ENCODE results near the gene RAB7A. TPM values are rescaled to one million over a fixed set of nuclear protein-coding genes. Genes with fewer than 3 reads are reported as not detected.
"Not testable (repeated sequence)": the region's sequence is repeated elsewhere in the genome, so short reads cannot be mapped to it uniquely, and the experiment has no call there.

The RAB7A gene
- total RNA-seq, 1 donor from 2014 or later, result 319 TPM

- Mint-ChIP-seq H3K4me1 (ENCODE audit: low read depth, unreplicated experiment) (peaks cover 41% of the 10 kb centered on the region), H3K27ac (ENCODE audit: unreplicated experiment) (no peak overlapping the region), H3K9me3 (ENCODE audit: unreplicated experiment) (no peaks in the 10 kb centered on the region), H3K36me3 (ENCODE audit: low read depth, unreplicated experiment) (peaks cover 15% of the 10 kb centered on the region), H3K27me3 (ENCODE audit: low read depth, unreplicated experiment) (no peaks in the 10 kb centered on the region), H3K4me3 (ENCODE audit: unreplicated experiment) (no peak overlapping the region)
- H3K4me3 ChIP-seq (ENCODE audit: insufficient read depth, low read depth, low read length), result no peak overlapping the region
- FAIRE-seq (no peak), DNase-seq (ENCODE audit: low read depth) (no peak)
- no peak overlapping the region for H2AFZ ChIP-seq (ENCODE audit: low read depth, low read length)
- no peak overlapping the region for H3K9ac ChIP-seq (ENCODE audit: low read length)
- no peak overlapping the region for H3K27ac ChIP-seq (ENCODE audit: low read depth, low read length)
- no peaks in the 10 kb centered on the region for H3K9me3 ChIP-seq (ENCODE audit: insufficient read depth, low read depth, low read length)
- no peaks in the 10 kb centered on the region for H3K36me3 ChIP-seq (ENCODE audit: insufficient read depth, low read length)
- H3K4me2 ChIP-seq (ENCODE audit: low read length), result no peak overlapping the region
- peaks cover 94% of the 10 kb centered on the region for H4K20me1 ChIP-seq (ENCODE audit: insufficient read depth, low read length)
- no peaks in the 10 kb centered on the region for H3K27me3 ChIP-seq (ENCODE audit: insufficient read depth, low read length)
- no peak for TF ChIP-seq EZH2 (IDR thresholded peaks at IDR 0.05; ENCODE audit: insufficient read depth, low read length)
- TF ChIP-seq, protein P1, sequence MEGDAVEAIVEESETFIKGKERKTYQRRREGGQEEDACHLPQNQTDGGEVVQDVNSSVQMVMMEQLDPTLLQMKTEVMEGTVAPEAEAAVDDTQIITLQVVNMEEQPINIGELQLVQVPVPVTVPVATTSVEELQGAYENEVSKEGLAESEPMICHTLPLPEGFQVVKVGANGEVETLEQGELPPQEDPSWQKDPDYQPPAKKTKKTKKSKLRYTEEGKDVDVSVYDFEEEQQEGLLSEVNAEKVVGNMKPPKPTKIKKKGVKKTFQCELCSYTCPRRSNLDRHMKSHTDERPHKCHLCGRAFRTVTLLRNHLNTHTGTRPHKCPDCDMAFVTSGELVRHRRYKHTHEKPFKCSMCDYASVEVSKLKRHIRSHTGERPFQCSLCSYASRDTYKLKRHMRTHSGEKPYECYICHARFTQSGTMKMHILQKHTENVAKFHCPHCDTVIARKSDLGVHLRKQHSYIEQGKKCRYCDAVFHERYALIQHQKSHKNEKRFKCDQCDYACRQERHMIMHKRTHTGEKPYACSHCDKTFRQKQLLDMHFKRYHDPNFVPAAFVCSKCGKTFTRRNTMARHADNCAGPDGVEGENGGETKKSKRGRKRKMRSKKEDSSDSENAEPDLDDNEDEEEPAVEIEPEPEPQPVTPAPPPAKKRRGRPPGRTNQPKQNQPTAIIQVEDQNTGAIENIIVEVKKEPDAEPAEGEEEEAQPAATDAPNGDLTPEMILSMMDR (IDR thresholded peaks at IDR 0.05; ENCODE audit: insufficient read depth, low read depth, low read length), result no peak
- no peaks in the 10 kb centered on the region for H3K4me1 ChIP-seq (ENCODE audit: insufficient read depth, low read length)
- H3K79me2 ChIP-seq (ENCODE audit: insufficient read depth, low read length), result peaks cover 97% of the 10 kb centered on the region
Measured at GRCh38 chr3:128767094-128767750, 41.2 kb downstream of the RAB7A start.

- no peak for TF ChIP-seq EZH2 (IDR thresholded peaks at IDR 0.05; ENCODE audit: insufficient read depth, low read length)
- TF ChIP-seq, protein P1 (IDR thresholded peaks at IDR 0.05; ENCODE audit: insufficient read depth, low read depth, low read length), result no peak
- Histone ChIP-seq H3K9ac (ENCODE audit: low read length) (no peak overlapping the region), H2AFZ (ENCODE audit: low read depth, low read length) (no peak overlapping the region), H3K4me1 (ENCODE audit: insufficient read depth, low read length) (no peaks in the 10 kb centered on the region), H3K79me2 (ENCODE audit: insufficient read depth, low read length) (peaks cover 92% of the 10 kb centered on the region), H3K27ac (ENCODE audit: low read depth, low read length) (no peak overlapping the region), H3K27me3 (ENCODE audit: insufficient read depth, low read length) (no peaks in the 10 kb centered on the region), H3K9me3 (ENCODE audit: insufficient read depth, low read depth, low read length) (no peaks in the 10 kb centered on the region), H4K20me1 (ENCODE audit: insufficient read depth, low read length) (peaks cover 89% of the 10 kb centered on the region), H3K4me3 (ENCODE audit: insufficient read depth, low read depth, low read length) (no peak overlapping the region), H3K36me3 (ENCODE audit: insufficient read depth, low read length) (no peaks in the 10 kb centered on the region), H3K4me2 (ENCODE audit: low read length) (no peak overlapping the region)
- DNase-seq (ENCODE audit: low read depth) (no peak), FAIRE-seq (no peak)
- Mint-ChIP-seq H3K27ac (ENCODE audit: unreplicated experiment) (no peak overlapping the region), H3K36me3 (ENCODE audit: low read depth, unreplicated experiment) (peaks cover 18% of the 10 kb centered on the region), H3K27me3 (ENCODE audit: low read depth, unreplicated experiment) (no peaks in the 10 kb centered on the region), H3K4me1 (ENCODE audit: low read depth, unreplicated experiment) (peaks cover 42% of the 10 kb centered on the region), H3K9me3 (ENCODE audit: unreplicated experiment) (no peaks in the 10 kb centered on the region), H3K4me3 (ENCODE audit: unreplicated experiment) (no peak overlapping the region)
Measured at GRCh38 chr3:128768471-128768870, 42.5 kb downstream of the RAB7A start.

GRCh38 chr3:128770387-128770786 is 44.4 kb downstream of the RAB7A start:
- H3K4me1 ChIP-seq (ENCODE audit: insufficient read depth, low read length), result no peaks in the 10 kb centered on the region
- no peaks in the 10 kb centered on the region for H3K36me3 ChIP-seq (ENCODE audit: insufficient read depth, low read length)
- no peak for FAIRE-seq
- Mint-ChIP-seq H3K4me1 (ENCODE audit: low read depth, unreplicated experiment) (peaks cover 33% of the 10 kb centered on the region), H3K4me3 (ENCODE audit: unreplicated experiment) (no peak overlapping the region), H3K27ac (ENCODE audit: unreplicated experiment) (no peak overlapping the region), H3K9me3 (ENCODE audit: unreplicated experiment) (no peaks in the 10 kb centered on the region), H3K36me3 (ENCODE audit: low read depth, unreplicated experiment) (peaks cover 10% of the 10 kb centered on the region), H3K27me3 (ENCODE audit: low read depth, unreplicated experiment) (no peaks in the 10 kb centered on the region)
- no peak overlapping the region for H2AFZ ChIP-seq (ENCODE audit: low read depth, low read length)
- H3K4me2 ChIP-seq (ENCODE audit: low read length), result no peak overlapping the region
- no peaks in the 10 kb centered on the region for H3K9me3 ChIP-seq (ENCODE audit: insufficient read depth, low read depth, low read length)
- peaks cover 89% of the 10 kb centered on the region for H3K79me2 ChIP-seq (ENCODE audit: insufficient read depth, low read length)
- H3K9ac ChIP-seq (ENCODE audit: low read length), result no peak overlapping the region
- H3K27ac ChIP-seq (ENCODE audit: low read depth, low read length), result no peak overlapping the region
- no peak for DNase-seq (ENCODE audit: low read depth)
- H3K27me3 ChIP-seq (ENCODE audit: insufficient read depth, low read length), result no peaks in the 10 kb centered on the region
- TF ChIP-seq, protein P1 (IDR thresholded peaks at IDR 0.05; ENCODE audit: insufficient read depth, low read depth, low read length), result no peak
- no peak for TF ChIP-seq EZH2 (IDR thresholded peaks at IDR 0.05; ENCODE audit: insufficient read depth, low read length)
- no peak overlapping the region for H3K4me3 ChIP-seq (ENCODE audit: insufficient read depth, low read depth, low read length)
- H4K20me1 ChIP-seq (ENCODE audit: insufficient read depth, low read length), result peaks cover 87% of the 10 kb centered on the region

DNA sequence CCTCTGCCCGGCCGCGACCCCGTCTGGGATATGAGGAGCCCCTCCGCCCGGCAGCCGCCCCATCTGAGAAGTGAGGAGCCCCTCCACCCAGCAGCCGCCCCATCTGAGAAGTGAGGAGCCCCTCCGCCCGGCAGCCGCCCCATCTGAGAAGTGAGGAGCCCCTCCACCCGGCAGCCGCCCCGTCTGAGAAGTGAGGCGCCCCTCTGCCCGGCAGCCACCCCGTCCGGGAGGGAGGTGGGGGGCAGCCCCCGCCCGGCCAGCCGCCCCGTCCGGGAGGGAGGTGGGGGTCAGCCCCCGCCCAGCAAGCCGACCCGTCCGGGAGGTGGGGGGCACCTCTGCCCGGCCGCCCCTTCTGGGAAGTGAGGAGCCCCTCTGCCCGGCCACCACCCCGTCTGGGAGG is 47.2 kb downstream of the RAB7A start:
- not testable (repeated sequence) for H3K4me1 ChIP-seq (ENCODE audit: insufficient read depth, low read length); H3K9me3 Mint-ChIP-seq (ENCODE audit: unreplicated experiment); H2AFZ ChIP-seq (ENCODE audit: low read depth, low read length); H3K9me3 ChIP-seq (ENCODE audit: insufficient read depth, low read depth, low read length); H3K27ac Mint-ChIP-seq (ENCODE audit: unreplicated experiment); DNase-seq (ENCODE audit: low read depth); H3K27me3 Mint-ChIP-seq (ENCODE audit: low read depth, unreplicated experiment); H3K4me3 Mint-ChIP-seq (ENCODE audit: unreplicated experiment); H3K27me3 ChIP-seq (ENCODE audit: insufficient read depth, low read length); H3K4me2 ChIP-seq (ENCODE audit: low read length); H3K36me3 Mint-ChIP-seq (ENCODE audit: low read depth, unreplicated experiment); H3K4me3 ChIP-seq (ENCODE audit: insufficient read depth, low read depth, low read length); H3K27ac ChIP-seq (ENCODE audit: low read depth, low read length); H3K9ac ChIP-seq (ENCODE audit: low read length); H3K36me3 ChIP-seq (ENCODE audit: insufficient read depth, low read length); FAIRE-seq
- H3K4me1 Mint-ChIP-seq (ENCODE audit: low read depth, unreplicated experiment), result peaks cover 31% of the 10 kb centered on the region
- Histone ChIP-seq H3K79me2 (ENCODE audit: insufficient read depth, low read length) (peaks cover 89% of the 10 kb centered on the region), H4K20me1 (ENCODE audit: insufficient read depth, low read length) (peaks cover 87% of the 10 kb centered on the region)

Data from astrocyte (in vitro differentiated cells and primary cell).